ENCODE results near the gene PIK3C2B.
"Not testable (repeated sequence)": the region's sequence is repeated elsewhere in the genome, so short reads cannot be mapped to it uniquely, and the experiment has no call there.

PIK3C2B gene, protein sequence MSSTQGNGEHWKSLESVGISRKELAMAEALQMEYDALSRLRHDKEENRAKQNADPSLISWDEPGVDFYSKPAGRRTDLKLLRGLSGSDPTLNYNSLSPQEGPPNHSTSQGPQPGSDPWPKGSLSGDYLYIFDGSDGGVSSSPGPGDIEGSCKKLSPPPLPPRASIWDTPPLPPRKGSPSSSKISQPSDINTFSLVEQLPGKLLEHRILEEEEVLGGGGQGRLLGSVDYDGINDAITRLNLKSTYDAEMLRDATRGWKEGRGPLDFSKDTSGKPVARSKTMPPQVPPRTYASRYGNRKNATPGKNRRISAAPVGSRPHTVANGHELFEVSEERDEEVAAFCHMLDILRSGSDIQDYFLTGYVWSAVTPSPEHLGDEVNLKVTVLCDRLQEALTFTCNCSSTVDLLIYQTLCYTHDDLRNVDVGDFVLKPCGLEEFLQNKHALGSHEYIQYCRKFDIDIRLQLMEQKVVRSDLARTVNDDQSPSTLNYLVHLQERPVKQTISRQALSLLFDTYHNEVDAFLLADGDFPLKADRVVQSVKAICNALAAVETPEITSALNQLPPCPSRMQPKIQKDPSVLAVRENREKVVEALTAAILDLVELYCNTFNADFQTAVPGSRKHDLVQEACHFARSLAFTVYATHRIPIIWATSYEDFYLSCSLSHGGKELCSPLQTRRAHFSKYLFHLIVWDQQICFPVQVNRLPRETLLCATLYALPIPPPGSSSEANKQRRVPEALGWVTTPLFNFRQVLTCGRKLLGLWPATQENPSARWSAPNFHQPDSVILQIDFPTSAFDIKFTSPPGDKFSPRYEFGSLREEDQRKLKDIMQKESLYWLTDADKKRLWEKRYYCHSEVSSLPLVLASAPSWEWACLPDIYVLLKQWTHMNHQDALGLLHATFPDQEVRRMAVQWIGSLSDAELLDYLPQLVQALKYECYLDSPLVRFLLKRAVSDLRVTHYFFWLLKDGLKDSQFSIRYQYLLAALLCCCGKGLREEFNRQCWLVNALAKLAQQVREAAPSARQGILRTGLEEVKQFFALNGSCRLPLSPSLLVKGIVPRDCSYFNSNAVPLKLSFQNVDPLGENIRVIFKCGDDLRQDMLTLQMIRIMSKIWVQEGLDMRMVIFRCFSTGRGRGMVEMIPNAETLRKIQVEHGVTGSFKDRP (N-terminal part only)

DNA sequence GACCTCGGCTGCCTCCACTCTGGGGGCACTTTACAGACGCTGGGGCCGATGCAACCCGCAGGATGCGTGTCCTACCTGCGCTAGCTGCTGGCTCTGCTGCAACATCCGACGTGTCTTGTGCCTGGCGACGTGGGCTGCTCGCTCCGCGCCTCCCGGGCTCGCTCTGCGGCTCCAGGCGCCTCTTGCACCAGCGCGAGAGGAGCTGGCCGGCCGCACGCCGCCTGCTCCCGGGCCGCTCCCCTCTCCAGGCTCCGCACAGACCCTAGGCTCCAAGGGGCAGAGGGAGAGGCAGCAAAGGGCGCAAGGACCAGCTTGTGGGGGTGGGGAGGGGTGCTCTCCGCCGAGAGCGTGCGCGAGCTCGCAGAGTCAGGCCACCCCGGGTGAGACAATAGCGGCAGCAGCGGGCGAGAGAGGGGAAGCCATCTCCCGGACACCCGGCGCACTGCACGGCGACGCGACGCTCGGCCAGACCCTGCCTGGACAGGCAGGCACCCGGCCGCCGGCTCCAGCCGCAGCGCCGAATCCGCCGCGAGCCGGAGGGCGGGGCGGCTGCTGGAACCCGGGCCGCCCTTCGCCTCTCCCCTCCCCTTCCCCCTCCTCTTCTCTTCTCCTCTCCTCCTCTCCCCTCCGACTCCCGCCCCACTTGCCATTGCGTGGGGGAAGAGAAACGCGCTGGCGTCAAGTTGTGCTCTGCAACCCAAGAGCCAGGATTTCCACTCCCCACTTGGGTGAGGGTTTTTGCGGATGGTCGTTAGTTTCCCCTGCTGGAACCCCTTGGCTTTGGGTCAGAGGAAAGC, at the start of gene PIK3C2B:
TSS of gene PIK3C2B (minus strand) at position 525 of the 797 bp plus-strand sequence. CDS start 25,003 bp downstream, outside the sequence.
- in situ Hi-C loops (cut with HindIII; ENCODE audit: low sequenced_read_pairs), result no loop called here

DNA sequence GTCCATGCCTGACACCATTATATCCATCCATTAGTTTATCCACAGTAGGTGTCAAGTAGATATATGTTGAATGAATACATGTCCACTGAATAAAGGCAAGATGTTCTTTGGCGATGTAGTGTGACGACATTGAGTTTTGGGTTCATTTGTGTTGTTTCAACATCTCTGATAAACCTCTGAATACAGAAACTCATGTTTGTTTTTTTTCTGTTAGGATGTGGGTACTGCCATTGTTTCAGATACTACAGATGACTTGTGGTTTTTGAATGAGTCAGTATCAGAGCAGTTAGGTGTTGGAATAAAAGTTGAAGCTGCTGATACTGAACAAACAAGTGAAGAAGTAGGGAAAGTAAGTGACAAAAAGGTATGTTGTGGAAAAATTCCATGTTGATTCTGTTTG, 49.7 kb upstream of the PIK3C2B start:
- in situ Hi-C loops (cut with HindIII; ENCODE audit: low sequenced_read_pairs), result loop anchor here (25.0 kb wide), 3 partner anchors 268 to 418 kb away; partner anchors contain the start of genes ETNK2 and REN

DNA sequence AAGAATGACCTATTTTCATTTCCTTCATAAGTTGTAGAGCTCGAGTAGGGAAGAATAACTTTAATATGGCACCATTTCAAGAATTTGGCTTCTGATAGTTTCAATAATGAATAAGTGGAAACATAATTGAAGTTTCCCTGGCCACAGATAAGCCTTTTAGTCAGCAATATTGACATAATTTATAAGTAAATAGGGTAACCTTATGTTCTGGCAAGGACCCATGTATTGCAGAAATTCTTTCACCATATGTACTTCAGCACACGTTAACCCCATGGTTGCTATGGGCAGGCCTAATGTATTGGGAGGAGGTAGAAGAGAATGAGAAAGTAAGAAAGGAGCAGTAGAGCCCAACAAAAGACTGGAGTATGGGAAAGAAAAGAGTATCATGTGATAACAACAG, 47.0 kb upstream of the PIK3C2B start:
- in situ Hi-C loops (cut with HindIII; ENCODE audit: low sequenced_read_pairs), result loop anchor here (25.0 kb wide), 3 partner anchors 271 to 421 kb away; partner anchors contain the start of genes ETNK2 and REN

DNA sequence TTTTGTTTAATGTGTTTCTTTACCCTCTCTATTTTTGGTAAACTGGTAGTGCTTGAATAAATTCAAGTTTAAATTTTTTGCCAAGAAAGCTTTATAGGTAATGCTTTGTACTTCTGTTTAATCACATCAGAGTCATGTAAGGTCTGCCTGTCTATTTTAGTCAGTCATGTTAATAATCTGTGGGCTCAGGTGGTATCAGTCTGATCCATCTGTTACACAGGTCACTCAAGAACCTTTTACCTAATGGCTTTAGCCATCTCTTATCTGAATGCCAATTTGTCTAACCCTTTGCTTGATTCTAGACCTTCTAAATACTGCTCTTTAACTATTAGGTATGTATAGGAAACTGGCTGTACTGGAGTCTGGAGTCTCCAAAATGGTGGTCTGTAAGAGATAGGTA, 38.2 kb upstream of the PIK3C2B start:
- in situ Hi-C loops (cut with HindIII; ENCODE audit: low sequenced_read_pairs), result loop anchor here (25.0 kb wide), 3 partner anchors 279 to 429 kb away; partner anchors contain the start of genes ETNK2 and REN

DNA sequence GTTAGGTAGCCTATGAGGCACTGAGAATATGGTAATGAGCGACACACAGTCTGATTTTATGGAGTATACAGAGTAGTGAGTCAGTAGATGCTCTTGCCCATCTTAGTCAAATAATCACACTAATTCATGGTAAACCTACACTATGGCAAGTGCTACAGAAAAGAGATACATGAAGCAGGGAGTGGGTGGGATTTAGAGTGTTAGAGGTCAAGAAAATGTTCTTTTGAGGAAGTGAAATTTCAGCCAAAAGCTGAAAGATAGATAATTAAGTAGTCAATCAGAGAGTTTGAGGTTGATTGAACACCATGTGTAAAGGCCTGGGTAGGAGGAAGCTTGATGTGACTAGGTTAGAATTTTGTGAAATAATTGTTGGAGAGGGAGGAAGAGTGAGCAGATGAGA, 36.3 kb upstream of the PIK3C2B start:
- in situ Hi-C loops (cut with HindIII; ENCODE audit: low sequenced_read_pairs), result loop anchor here (25.0 kb wide), 3 partner anchors 281 to 431 kb away; partner anchors contain the start of genes ETNK2 and REN

DNA sequence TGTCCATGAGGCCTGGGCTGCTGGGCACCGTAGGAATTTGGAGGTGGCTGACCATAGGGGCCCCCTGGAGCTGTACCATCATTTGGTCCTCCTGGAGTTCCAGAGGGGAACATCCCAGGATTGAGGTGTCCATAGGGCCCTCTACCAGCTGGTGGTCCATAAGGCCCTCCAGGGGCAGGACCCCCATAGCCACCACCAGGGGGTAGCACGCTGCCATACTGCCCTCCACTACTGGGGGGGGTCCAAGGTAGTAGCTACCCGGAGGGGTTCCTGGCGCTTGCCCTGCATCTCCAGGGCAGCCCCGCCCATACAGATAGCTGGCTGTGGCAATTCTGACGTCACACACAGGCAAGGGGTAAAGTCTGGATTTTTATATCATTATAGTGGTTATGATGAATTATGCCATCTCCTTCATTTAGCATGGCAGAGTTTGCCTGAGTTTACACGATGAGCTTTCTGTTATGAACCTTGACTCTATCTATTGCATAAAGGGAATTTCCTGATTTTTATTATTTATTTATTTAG, 34.8 kb upstream of the PIK3C2B start:
- in situ Hi-C loops (cut with HindIII; ENCODE audit: low sequenced_read_pairs), result loop anchor here (25.0 kb wide), 3 partner anchors 283 to 433 kb away; partner anchors contain the start of genes ETNK2 and REN

DNA sequence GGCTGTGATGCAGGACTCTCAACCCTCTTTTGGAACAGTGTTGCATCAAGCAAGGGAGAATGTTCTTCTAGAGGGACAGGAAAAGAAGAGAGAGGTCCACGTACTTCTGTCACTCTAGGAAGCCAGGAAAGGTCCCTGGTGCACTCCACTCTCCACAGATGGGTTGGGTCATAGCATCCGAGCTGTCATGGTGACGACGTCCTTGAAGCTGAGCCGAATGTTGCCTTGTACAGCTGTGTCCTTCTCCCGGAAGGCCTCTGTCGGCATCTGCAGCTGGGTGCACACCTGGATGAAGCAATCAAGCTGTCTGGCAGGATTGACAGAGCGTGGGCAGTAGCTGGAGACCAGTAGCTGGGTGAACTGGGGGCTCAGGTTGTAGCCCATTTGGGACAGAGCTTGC, 34.1 kb upstream of the PIK3C2B start:
- in situ Hi-C loops (cut with HindIII; ENCODE audit: low sequenced_read_pairs), result loop anchor here (25.0 kb wide), 3 partner anchors 284 to 434 kb away; partner anchors contain the start of genes ETNK2 and REN

DNA sequence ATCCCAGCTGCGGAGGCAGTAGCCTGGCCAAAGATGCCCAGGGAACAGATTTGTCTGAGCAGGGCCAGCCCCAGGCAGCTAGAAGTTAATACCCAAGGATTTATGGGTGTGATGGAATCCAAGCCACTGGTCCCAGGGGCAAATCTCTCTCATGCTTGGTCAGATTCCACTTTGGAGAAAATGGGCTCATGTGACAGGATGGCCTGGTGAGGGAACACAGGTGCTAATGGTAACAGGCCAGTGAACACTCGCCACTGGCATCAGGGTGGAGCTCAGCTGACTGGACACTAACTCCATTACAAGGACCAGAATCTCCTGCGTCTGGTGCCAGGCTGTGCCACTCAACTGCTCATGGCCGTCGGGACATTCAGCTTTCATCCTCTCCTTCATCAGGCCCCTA, 33.6 kb upstream of the PIK3C2B start:
- in situ Hi-C loops (cut with HindIII; ENCODE audit: low sequenced_read_pairs), result loop anchor here (25.0 kb wide), 3 partner anchors 284 to 434 kb away; partner anchors contain the start of genes ETNK2 and REN

DNA sequence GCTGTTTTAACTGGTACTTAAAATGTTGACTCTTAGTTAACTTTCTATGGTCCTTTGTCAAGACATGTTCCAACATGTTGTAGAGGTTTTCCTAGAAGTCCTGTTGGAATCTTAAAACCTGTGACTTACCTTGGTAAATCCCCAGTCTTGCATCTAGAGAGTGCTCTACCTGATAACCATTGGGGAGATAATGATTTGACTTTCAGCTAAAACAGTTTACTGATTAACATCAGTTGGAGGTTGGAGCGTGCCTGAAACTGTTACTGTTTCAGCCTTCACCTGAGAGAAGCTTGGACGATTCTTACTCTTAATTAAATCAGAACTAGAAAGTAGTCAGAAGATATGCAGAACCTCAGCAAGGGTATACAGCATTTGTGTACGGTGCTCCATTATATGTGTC, 30.4 kb upstream of the PIK3C2B start:
- in situ Hi-C loops (cut with HindIII; ENCODE audit: low sequenced_read_pairs), result loop anchor here (25.0 kb wide), 3 partner anchors 287 to 437 kb away; partner anchors contain the start of genes ETNK2 and REN

DNA sequence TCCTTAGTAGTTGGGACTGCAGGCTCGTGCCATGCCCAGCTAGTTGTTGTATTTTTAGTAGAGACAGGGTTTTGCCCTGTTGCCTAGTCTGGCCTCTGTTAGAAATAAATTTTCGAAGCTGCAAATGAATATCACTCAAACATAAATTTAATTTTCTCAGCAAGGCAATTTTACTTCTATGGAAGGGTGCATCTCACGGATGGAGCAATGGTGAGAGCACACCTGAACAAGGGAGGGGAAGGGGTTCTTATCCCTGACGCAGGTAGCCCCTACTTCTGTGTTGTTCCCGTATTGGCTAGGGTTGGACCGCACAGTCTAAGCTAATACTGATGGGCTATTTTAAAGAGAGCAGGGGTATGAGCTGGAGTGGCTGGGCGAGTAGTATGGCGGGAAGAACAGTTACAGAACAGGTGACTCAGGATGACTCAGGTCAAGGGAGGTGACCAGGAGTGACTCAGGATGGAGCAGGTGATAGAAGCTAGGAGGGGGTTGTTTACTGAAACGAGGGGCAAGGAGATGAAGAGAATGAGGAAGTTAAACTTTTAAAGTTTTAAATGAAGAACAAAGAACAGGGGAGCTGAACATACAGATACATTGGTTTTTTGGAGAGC, 29.1 kb upstream of the PIK3C2B start:
- in situ Hi-C loops (cut with HindIII; ENCODE audit: low sequenced_read_pairs), result no loop called here

DNA sequence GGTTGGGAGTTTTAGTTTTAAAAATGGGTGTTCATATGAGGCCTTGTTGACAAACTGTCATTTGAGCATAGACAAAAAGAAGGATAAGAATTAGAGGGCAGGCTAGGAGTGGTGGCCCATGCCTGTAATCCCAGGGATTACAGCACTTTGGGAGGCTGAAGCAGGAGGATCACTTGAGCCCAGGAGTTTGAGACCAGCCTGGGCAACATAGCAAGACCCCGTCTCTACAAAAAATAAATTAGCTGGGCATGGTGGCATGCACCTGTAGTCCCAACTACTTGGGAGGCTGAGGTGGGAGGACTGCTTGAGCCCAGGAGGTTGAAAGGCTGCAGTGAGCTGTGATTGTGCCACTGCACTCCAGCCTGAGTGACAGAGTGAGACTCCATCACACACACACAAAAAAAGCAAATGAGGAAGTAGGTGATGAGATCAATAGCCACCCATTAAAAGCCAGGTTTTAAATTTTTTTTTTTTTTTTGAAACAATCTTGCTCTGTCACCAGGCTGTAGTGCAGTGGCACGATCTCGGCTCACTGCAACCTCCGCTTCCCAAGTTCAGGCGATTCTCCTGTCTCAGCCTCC, 27.4 kb upstream of the PIK3C2B start:
- in situ Hi-C loops (cut with HindIII; ENCODE audit: low sequenced_read_pairs), result not testable (repeated sequence)

DNA sequence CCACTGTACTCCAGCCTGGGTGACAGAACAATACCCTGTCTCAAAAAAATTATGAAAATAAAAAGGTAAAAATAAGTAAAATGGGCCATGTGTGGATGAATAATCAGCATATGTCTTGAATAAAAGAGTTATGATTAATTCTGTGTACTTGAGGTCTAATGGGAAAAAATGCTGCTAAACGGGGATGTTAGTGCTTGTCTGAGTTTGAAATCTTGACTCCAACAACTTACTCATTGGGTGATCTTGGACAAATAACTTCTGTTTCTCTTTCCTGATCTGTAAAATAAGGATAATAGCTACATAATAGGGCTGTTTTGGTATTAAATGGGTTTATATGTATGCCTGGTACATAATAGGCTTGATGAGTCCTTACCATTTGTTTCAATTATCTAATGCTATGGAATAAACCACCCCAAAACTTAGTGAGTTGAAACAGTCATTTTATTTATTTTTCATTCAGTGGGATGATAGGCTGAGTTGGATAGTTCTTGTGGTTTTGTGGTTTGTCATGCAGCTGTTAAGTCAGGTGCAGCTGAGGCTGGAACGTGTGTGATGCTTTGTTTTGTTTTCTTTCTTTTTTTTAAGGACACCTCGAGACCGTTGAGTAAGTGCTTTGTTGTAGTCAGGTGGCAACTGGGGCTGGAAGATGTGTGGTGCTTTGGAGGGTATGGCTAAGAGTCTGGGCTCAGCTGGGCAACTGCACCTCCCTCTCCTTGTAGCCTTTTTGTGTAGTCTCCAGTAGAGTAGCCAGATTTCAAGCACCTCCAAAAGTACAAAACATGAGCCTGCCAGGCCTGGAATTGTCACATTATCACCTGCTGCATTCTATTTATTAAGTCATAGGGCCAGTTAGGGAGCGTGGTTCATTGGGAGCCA, 26.5 kb upstream of the PIK3C2B start:
- in situ Hi-C loops (cut with HindIII; ENCODE audit: low sequenced_read_pairs), result no loop called here

DNA sequence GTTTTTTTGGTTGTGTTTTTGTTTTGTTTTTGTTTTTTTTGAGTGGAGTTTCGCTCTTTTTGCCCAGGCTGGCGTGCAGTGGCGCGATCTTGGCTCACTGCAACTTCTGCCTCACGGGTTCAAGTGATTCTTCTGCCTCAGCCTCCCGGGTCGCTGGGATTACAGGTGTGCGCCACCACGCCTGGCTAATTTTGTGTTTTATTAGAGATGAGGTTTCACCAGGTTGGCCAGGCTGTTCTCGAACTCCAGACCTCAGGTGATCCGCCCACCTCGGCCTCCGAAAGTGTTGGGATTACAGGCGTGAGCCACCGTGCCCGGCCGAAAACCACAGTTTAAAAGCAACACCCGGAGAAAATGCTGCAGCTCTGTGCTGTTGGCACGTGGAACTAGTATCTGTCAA, 22.8 kb upstream of the PIK3C2B start:
- in situ Hi-C loops (cut with HindIII; ENCODE audit: low sequenced_read_pairs), result loop anchor here (5.0 kb wide), 1 partner anchor 210 kb away; no protein-coding TSS in a partner anchor

DNA sequence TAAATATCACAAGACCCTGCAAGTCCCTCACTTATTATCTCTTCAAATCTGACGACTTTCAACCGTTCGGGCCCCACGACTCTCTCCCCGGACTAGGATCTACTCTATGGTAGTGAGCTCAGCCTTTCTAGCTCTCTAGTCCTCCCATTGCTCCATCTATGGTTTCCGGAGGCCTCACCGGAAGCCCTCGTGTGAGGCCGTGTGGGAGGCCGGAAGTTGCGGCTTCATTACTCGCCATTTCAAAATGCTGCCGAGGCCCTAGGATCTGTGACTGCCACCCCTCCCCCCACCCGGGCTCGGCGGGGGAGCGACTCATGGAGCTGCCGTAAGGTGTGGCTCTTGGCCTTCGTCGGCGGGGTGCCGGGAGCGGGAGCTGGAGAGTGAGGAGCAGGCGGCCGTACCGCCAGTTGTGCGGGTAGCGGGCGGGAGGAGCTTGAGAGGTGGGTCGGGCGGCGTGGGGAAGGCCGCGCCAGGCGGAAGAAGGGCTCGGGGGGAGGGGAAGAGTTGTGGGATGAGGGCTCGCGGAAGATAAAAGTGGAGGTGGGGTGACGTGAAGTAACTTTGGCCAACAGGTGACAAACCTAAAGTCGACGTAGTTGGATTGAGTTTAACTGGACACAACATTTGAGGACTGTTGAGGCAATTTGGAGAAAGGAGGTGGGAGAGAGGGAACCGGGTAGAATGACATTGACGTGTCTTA, 21.7 kb upstream of the PIK3C2B start, which contains the start of gene MDM4:
TSS of gene MDM4 (plus strand) at position 227 of the 700 bp plus-strand sequence. CDS start 9,113 bp downstream, outside the sequence.
- in situ Hi-C loops (cut with HindIII; ENCODE audit: low sequenced_read_pairs), result loop anchor here (5.0 kb wide), 1 partner anchor 211 kb away; no protein-coding TSS in a partner anchor

DNA sequence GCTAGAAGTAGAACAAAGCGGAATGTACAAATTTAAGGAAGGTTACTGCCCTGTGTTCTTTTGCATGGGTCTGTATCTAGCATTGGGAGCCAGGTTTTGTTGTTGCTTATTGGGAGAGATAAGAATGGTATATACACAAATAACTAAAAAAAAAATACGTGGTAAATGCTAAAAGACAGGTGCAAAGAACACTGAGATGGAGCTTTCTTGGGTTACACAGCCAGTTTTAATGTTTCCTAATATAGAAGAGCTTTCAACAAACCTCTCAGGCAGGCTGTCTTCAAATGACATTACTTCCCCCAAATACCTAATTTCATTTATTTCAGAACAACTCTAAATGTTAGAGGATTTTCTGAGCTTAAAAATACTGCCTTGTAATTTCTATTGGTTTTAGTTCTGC, 20.2 kb upstream of the PIK3C2B start:
- in situ Hi-C loops (cut with HindIII; ENCODE audit: low sequenced_read_pairs), result loop anchor here (5.0 kb wide), 1 partner anchor 212 kb away; no protein-coding TSS in a partner anchor

DNA sequence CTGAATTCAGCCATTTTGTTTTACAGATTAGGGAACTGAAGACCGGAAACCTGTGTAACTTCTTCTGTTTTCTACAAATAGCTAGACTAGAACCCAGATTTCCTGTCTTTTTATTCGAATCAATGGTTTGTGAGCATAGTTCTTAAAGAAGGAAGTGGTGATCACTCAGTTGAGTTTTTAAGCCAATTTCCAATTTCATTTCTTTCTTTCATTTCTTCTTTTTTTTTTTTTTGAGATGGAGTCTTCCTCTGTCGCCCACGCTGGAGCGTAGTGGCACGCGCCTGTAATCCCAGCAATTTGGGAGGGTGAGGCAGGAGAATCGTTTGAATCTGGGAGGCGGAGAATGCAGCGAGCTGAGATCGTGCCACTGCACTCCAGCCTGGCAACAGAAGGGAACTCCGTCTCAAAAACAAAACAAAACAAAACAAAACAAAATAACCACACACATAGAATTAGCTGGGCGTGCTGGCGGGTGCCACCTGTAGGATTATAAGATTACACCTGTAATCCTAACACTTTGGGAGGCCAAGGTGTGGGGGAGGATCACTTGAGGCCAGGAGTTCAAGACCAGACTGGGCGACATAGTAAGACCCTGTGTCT, 18.6 kb upstream of the PIK3C2B start:
- in situ Hi-C loops (cut with HindIII; ENCODE audit: low sequenced_read_pairs), result no loop called here

Measured in DLD1 (cell line).